Kidney (tissue), 14 donors: ENCODE measurements around the gene HCN2. TPM values are rescaled to one million over a fixed set of nuclear protein-coding genes. Genes with fewer than 3 reads are reported as not detected.
A peak's percentile ranks its signal among the peaks of the same experiment; 100 is the strongest.

ENCODE experiments used
- DNase-seq, 5 donors: peaks; one replicate each; pipeline ENCODE4 v3.0.0-alpha.2; 2013 to 2020
- FAIRE-seq: peaks from 2 replicates; lab custom pipeline; 2012; peaks lifted over from hg19 to GRCh38; lab: Jason Lieb, UNC
- H3K27ac ChIP-seq, 2 donors: one replicate each; pipeline ENCODE4 v1.7.0; 2013; ENCODE audit warnings: low read depth in 2 of 2, low read length in 2 of 2, inconsistent platforms in 1 of 2
- H3K27me3 ChIP-seq: one replicate; pipeline ENCODE4 v1.7.1; 2013; ENCODE audit warnings: low read length, inconsistent platforms; ENCODE audit not compliant: control insufficient read depth, insufficient read depth
- H3K36me3 ChIP-seq, 3 donors: one replicate each; pipeline versions ENCODE4 v1.7.0 to v1.7.1; 2013; ENCODE audit warnings: low read length in 3 of 3, control low read depth in 1 of 3, inconsistent platforms in 1 of 3; ENCODE audit not compliant: insufficient read depth in 3 of 3, control insufficient read depth in 2 of 3
- H3K4me1 ChIP-seq, 3 donors: one replicate each; pipeline versions ENCODE4 v1.7.0 to v1.7.1; 2013; ENCODE audit warnings: low read length in 3 of 3, inconsistent platforms in 1 of 3, low read depth in 1 of 3; ENCODE audit not compliant: control insufficient read depth in 2 of 3, insufficient read depth in 2 of 3
- H3K4me3 ChIP-seq, 3 donors: one replicate each; pipeline versions ENCODE4 v1.7.0 to v1.8.1; 2013; ENCODE audit warnings: low read length in 3 of 3, control low read depth in 1 of 3, inconsistent platforms in 1 of 3
- H3K9ac ChIP-seq, 3 donors: one replicate each; pipeline versions ENCODE4 v1.7.0 to v1.7.1; 2013; ENCODE audit warnings: low read length in 3 of 3, control low read depth in 1 of 3, inconsistent platforms in 1 of 3
- H3K9me3 ChIP-seq, 3 donors: one replicate each; pipeline versions ENCODE4 v1.7.0 to v1.7.1; 2013; ENCODE audit warnings: low read length in 3 of 3, control low read depth in 1 of 3, inconsistent platforms in 1 of 3; ENCODE audit not compliant: control insufficient read depth in 2 of 3, insufficient read depth in 1 of 3
- intact Hi-C: fragments of 100-400 bp; cut with DNase I; formaldehyde crosslinking; loops from one replicate; pipeline ENCODE4 v1.11.1; 2022
- polyA plus RNA-seq: library from polyadenylated mRNA; stranded (reverse); fragments of 350-450 nt; fragmentation: Illumina TruSeq; extraction: RNeasy Lipid Tissue Mini Kit (QIAGEN cat#74804); gene quantifications from one replicate; pipeline ENCODE4 v1.2.3, GENCODE V29; 2014; ENCODE audit warnings: low read depth, low replicate concordance; ENCODE audit not compliant: insufficient read depth
- total RNA-seq: library from RNA; stranded (reverse); fragmentation: NEBNext Ultra II Directional; extraction: Animal tissue kit (Norgen Biotek cat#: 25700); gene quantifications from one replicate; pipeline ENCODE4 v1.2.1, GENCODE V29; 2021
- TF ChIP-seq, protein P1 (sequence below): IDR thresholded peaks from 3 replicates; pipeline ENCODE4 v1.5.1; 2012; ENCODE audit warnings: mild to moderate bottlenecking, moderate library complexity, borderline replicate concordance; ENCODE audit not compliant: insufficient read depth; ENCODE audit errors: extremely low read depth
- donor health status: control.
- donor health status: control.
- donor health status: control.
- donor health status: control.
- donor health status: control.
- donor health status: DM: yes; HTN: yes; CAD: no.
- donor health status: Normal renal cell carcinoma (clear cell type).

HCN2 gene
- total and polyA plus RNA-seq, 2 donors from 2014 or later: 0.31 to 1.3 TPM

- TF ChIP-seq, protein P1, sequence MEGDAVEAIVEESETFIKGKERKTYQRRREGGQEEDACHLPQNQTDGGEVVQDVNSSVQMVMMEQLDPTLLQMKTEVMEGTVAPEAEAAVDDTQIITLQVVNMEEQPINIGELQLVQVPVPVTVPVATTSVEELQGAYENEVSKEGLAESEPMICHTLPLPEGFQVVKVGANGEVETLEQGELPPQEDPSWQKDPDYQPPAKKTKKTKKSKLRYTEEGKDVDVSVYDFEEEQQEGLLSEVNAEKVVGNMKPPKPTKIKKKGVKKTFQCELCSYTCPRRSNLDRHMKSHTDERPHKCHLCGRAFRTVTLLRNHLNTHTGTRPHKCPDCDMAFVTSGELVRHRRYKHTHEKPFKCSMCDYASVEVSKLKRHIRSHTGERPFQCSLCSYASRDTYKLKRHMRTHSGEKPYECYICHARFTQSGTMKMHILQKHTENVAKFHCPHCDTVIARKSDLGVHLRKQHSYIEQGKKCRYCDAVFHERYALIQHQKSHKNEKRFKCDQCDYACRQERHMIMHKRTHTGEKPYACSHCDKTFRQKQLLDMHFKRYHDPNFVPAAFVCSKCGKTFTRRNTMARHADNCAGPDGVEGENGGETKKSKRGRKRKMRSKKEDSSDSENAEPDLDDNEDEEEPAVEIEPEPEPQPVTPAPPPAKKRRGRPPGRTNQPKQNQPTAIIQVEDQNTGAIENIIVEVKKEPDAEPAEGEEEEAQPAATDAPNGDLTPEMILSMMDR: no peak
- peak in 1 of 5 donors; percentile 85 for DNase-seq
- Histone ChIP-seq H3K4me3 (peak overlapping the region; percentile 53 to 73 (median 64)), H3K4me1 (peaks cover 0 to 42% (median 10%) of the 10 kb centered on the region in 3 donors), H3K9me3 (no peaks in the 10 kb centered on the region), H3K36me3 (no peaks in the 10 kb centered on the region), H3K27ac (peak overlapping the region; percentile 90 to 91), H3K27me3 (no peaks in the 10 kb centered on the region), H3K9ac (peak overlapping the region; percentile 26 to 86 (median 50))
- no peak for FAIRE-seq
- intact Hi-C loops: no loop called here
These were observed 74.0 kb downstream of the HCN2 start for GRCh38 chr19:663682-664117.

DNA sequence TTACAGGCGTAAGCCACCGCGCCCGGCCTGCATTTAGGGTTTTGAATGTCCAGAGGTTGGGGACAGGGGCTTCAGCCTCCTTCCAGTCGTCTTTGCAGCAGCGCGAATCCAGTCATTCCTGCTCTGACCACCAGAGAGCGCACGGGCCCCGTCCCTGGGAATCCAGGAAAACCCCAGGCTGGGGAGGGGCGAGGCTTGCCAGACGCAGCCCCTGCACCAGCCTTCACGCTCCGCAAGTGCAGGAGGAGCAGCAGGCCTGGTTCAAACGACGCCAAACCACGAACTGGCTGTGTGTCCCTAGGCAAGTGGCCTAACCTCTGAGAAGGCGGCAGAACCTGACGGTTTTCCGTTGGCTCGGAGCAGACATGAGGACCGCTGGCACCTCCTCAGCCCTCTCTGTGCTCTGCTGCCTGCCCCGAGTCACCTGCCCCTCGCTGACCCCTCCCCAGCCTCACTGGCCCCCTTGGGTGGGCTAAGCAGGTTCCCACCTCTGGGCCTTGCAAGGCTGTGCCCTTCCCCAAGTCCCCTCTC is 75.3 kb downstream of the HCN2 start:
- TF ChIP-seq, protein P1: peak; percentile 98
- Histone ChIP-seq H3K36me3 (no peaks in the 10 kb centered on the region), H3K27ac (no peak overlapping the region), H3K4me3 (peak overlapping the region in 2 of 3 donors; percentile 25 to 58), H3K27me3 (no peaks in the 10 kb centered on the region), H3K9ac (no peak overlapping the region), H3K4me1 (peaks cover 0 to 36% (median 8%) of the 10 kb centered on the region in 3 donors), H3K9me3 (no peaks in the 10 kb centered on the region)
- FAIRE-seq (no peak), DNase-seq (peak; percentile 86 to 94 (median 92))
- intact Hi-C loops: loop anchor here (5.0 kb wide), 1 partner anchor 62 kb away; no protein-coding TSS in a partner anchor

Other genes with a start within 250 kb of the HCN2 start
- gene MIER2, start 245.1 kb upstream of the HCN2 start, total RNA-seq: 23.4 TPM
- 18.4 TPM for gene MIER2, start 245.1 kb upstream of the HCN2 start, polyA plus RNA-seq
- 1.9 TPM for gene C2CD4C, start 180.7 kb upstream of the HCN2 start, total RNA-seq
- gene C2CD4C, start 180.7 kb upstream of the HCN2 start, polyA plus RNA-seq: 0.99 TPM
- gene SHC2, start 128.8 kb upstream of the HCN2 start, total RNA-seq: 24.4 TPM
- gene SHC2, start 128.8 kb upstream of the HCN2 start, polyA plus RNA-seq: 10.7 TPM
- 0.50 TPM for gene MADCAM1, start 93.4 kb upstream of the HCN2 start, total RNA-seq
- 0.77 TPM for gene MADCAM1, start 93.4 kb upstream of the HCN2 start, polyA plus RNA-seq
- 23.1 TPM for gene TPGS1, start 82.4 kb upstream of the HCN2 start, total RNA-seq
- 17.9 TPM for gene TPGS1, start 82.4 kb upstream of the HCN2 start, polyA plus RNA-seq
- 33.8 TPM for gene CDC34, start 58.1 kb upstream of the HCN2 start, total RNA-seq
- 72.3 TPM for gene CDC34, start 58.1 kb upstream of the HCN2 start, polyA plus RNA-seq
- gene GZMM, start 45.8 kb upstream of the HCN2 start, total RNA-seq: 2.8 TPM
- not detected for gene GZMM, start 45.8 kb upstream of the HCN2 start, polyA plus RNA-seq
- gene BSG, start 17.3 kb upstream of the HCN2 start, total RNA-seq: 554 TPM
- gene BSG, start 17.3 kb upstream of the HCN2 start, polyA plus RNA-seq: 984 TPM
- gene POLRMT, start 43.7 kb downstream of the HCN2 start, total RNA-seq: 49.8 TPM
- 117 TPM for gene POLRMT, start 43.7 kb downstream of the HCN2 start, polyA plus RNA-seq
- gene FGF22, start 50.0 kb downstream of the HCN2 start, total RNA-seq: 0.19 TPM
- 0.71 TPM for gene FGF22, start 50.0 kb downstream of the HCN2 start, polyA plus RNA-seq
- 38.0 TPM for gene RNF126, start 73.3 kb downstream of the HCN2 start, total RNA-seq
- gene RNF126, start 73.3 kb downstream of the HCN2 start, polyA plus RNA-seq: 33.3 TPM
- gene FSTL3, start 86.5 kb downstream of the HCN2 start, total RNA-seq: 63.0 TPM
- gene FSTL3, start 86.5 kb downstream of the HCN2 start, polyA plus RNA-seq: 23.9 TPM
- gene PRSS57, start 105.6 kb downstream of the HCN2 start, total RNA-seq: not detected
- not detected for gene PRSS57, start 105.6 kb downstream of the HCN2 start, polyA plus RNA-seq
- 49.4 TPM for gene PALM, start 119.1 kb downstream of the HCN2 start, total RNA-seq
- 92.3 TPM for gene PALM, start 119.1 kb downstream of the HCN2 start, polyA plus RNA-seq
- 17.8 TPM for gene MISP, start 161.2 kb downstream of the HCN2 start, total RNA-seq
- gene MISP, start 161.2 kb downstream of the HCN2 start, polyA plus RNA-seq: 19.6 TPM
- gene PTBP1, start 207.6 kb downstream of the HCN2 start, total RNA-seq: 339 TPM
- 102 TPM for gene PTBP1, start 207.6 kb downstream of the HCN2 start, polyA plus RNA-seq
- not detected for gene PLPPR3, start 232.1 kb downstream of the HCN2 start, total RNA-seq
- gene PLPPR3, start 232.1 kb downstream of the HCN2 start, polyA plus RNA-seq: not detected
- gene AZU1, start 238.0 kb downstream of the HCN2 start, total RNA-seq: 0.50 TPM
- gene AZU1, start 238.0 kb downstream of the HCN2 start, polyA plus RNA-seq: not detected